Karpas-422 (cell line): ENCODE measurements around the gene GNG14. TPM values are rescaled to one million over a fixed set of nuclear protein-coding genes. Genes with fewer than 3 reads are reported as not detected.
"Not testable (repeated sequence)": the region's sequence is repeated elsewhere in the genome, so short reads cannot be mapped to it uniquely, and the experiment has no call there.

Source experiments
- DNase-seq: peaks from one replicate; pipeline ENCODE4 v3.0.0-alpha.2; 2015
- H2AFZ ChIP-seq: fragments of 200-600 bp; sonication (generic); 2 replicates; pipeline ENCODE4 v1.6.1; 2014; ENCODE audit warnings: antibody characterized with exemption, low read length, mixed read lengths
- H3K27ac ChIP-seq: fragments of 200-600 bp; sonication (generic); 2 replicates; pipeline ENCODE4 v1.5.1; 2014; ENCODE audit warnings: mild to moderate bottlenecking, low read length, moderate library complexity
- H3K27me3 ChIP-seq: fragments of 200-600 bp; sonication (generic); 2 replicates; pipeline ENCODE4 v1.6.1; 2014; ENCODE audit warnings: low read length, mixed read lengths
- H3K36me3 ChIP-seq: fragments of 200-600 bp; sonication (generic); 2 replicates; pipeline ENCODE4 v1.6.1; 2014; ENCODE audit warnings: low read length, mixed read lengths; ENCODE audit not compliant: insufficient read depth
- H3K4me1 ChIP-seq: fragments of 200-600 bp; sonication (generic); 2 replicates; pipeline ENCODE4 v1.6.1; 2014; ENCODE audit warnings: mild to moderate bottlenecking, low read length, mixed read lengths
- H3K4me2 ChIP-seq: fragments of 200-600 bp; sonication (generic); 2 replicates; pipeline ENCODE4 v1.6.1; 2014; ENCODE audit warnings: low read length, low read depth, mild to moderate bottlenecking; ENCODE audit not compliant: poor library complexity, severe bottlenecking
- H3K4me3 ChIP-seq: fragments of 200-600 bp; sonication (generic); 2 replicates; pipeline ENCODE4 v1.5.1; 2014; ENCODE audit warnings: mild to moderate bottlenecking, antibody characterized with exemption, low read length, mixed read lengths
- H3K79me2 ChIP-seq: fragments of 200-600 bp; sonication (generic); 2 replicates; pipeline ENCODE4 v1.6.1; 2014; ENCODE audit warnings: mild to moderate bottlenecking, low read length, mixed read lengths
- H3K9ac ChIP-seq: fragments of 200-600 bp; sonication (generic); 2 replicates; pipeline ENCODE4 v1.6.0; 2014; ENCODE audit warnings: low read length
- H3K9me2 ChIP-seq: fragments of 200-600 bp; sonication (generic), shearing (Covaris generic); replicated peaks from 2 replicates; pipeline ENCODE4 v1.6.0; 2014; ENCODE audit warnings: mild to moderate bottlenecking, low read length, moderate library complexity; ENCODE audit not compliant: insufficient read depth
- H3K9me3 ChIP-seq: fragments of 300-700, 200-600 bp; sonication (generic); 2 replicates; pipeline ENCODE4 v1.6.1; 2014; ENCODE audit warnings: low read length, mixed read lengths
- H4K20me1 ChIP-seq: fragments of 200-600 bp; sonication (generic); 2 replicates; pipeline ENCODE4 v1.6.1; 2014; ENCODE audit warnings: mild to moderate bottlenecking, antibody characterized with exemption, low read length, low read depth; ENCODE audit not compliant: insufficient read depth
- total RNA-seq: library from RNA; depleted of rRNA; stranded (reverse); fragments of >200 nt; shearing (Covaris generic); gene quantifications from 2 replicates; pipeline ENCODE4 v1.2.3, GENCODE V29; 2014; ENCODE audit warnings: low replicate concordance

The GNG14 gene
- total RNA-seq, 1 experiment from 2014 or later = not detected

- no peak overlapping the region for H3K27ac ChIP-seq
- DNase-seq = no peak
- no peaks in the 10 kb centered on the region for H3K9me3 ChIP-seq
- no peaks in the 10 kb centered on the region for H3K27me3 ChIP-seq
- peaks cover 26% of the 10 kb centered on the region for H3K36me3 ChIP-seq
- H3K4me2 ChIP-seq = peak overlapping the region; percentile 87
- H3K4me3 ChIP-seq = peak overlapping the region; percentile 98
- peak overlapping the region; percentile 98 for H3K9ac ChIP-seq
- H3K9me2 ChIP-seq = no peaks in the 10 kb centered on the region
- peaks cover 65% of the 10 kb centered on the region for H3K79me2 ChIP-seq
- peaks cover 25% of the 10 kb centered on the region for H3K4me1 ChIP-seq
- peaks cover 25% of the 10 kb centered on the region; the same call in 1 of the 2 replicates for H4K20me1 ChIP-seq
- H2AFZ ChIP-seq = no peak overlapping the region
Measured at GRCh38 chr19:12720296-12720695, 32.5 kb downstream of the GNG14 start.

GRCh38 chr19:12720851-12721655 is 33.3 kb downstream of the GNG14 start:
- peak; percentile 55 for DNase-seq

GRCh38 chr19:12721656-12722565 is 34.1 kb downstream of the GNG14 start:
- no peaks in the 10 kb centered on the region for H3K9me3 ChIP-seq
- H3K9me2 ChIP-seq = no peaks in the 10 kb centered on the region
- no peaks in the 10 kb centered on the region for H3K27me3 ChIP-seq
- H3K36me3 ChIP-seq = peaks cover 17% of the 10 kb centered on the region; the same call in 1 of the 2 replicates
- H3K79me2 ChIP-seq = peaks cover 59% of the 10 kb centered on the region
- no peak overlapping the region for H2AFZ ChIP-seq
- H3K4me3 ChIP-seq = peak overlapping the region; percentile 98
- H4K20me1 ChIP-seq = peaks cover 21% of the 10 kb centered on the region; the same call in 1 of the 2 replicates
- peak overlapping the region; percentile 98 for H3K9ac ChIP-seq
- DNase-seq = peak; percentile 85
- H3K4me2 ChIP-seq = peak overlapping the region; percentile 87
- H3K4me1 ChIP-seq = peaks cover 38% of the 10 kb centered on the region
- peak overlapping the region; percentile 82 for H3K27ac ChIP-seq

More at GRCh38 chr19:12720851-12721655, 33.3 kb downstream of the GNG14 start:
- Histone ChIP-seq H3K4me1 (peaks cover 29% of the 10 kb centered on the region), H3K79me2 (peaks cover 65% of the 10 kb centered on the region), H3K9me3 (no peaks in the 10 kb centered on the region), H3K4me3 (peak overlapping the region; percentile 98), H3K27ac (peak overlapping the region; percentile 82), H4K20me1 (peaks cover 25% of the 10 kb centered on the region; the same call in 1 of the 2 replicates), H3K9me2 (no peaks in the 10 kb centered on the region), H3K9ac (peak overlapping the region; percentile 98), H3K36me3 (peaks cover 21% of the 10 kb centered on the region), H3K27me3 (no peaks in the 10 kb centered on the region), H3K4me2 (peak overlapping the region; percentile 87), H2AFZ (no peak overlapping the region)

- Histone ChIP-seq H3K9me3 (no peaks in the 10 kb centered on the region), H3K4me3 (peak overlapping the region; percentile 98), H3K27ac (peak overlapping the region; percentile 82), H3K9me2 (no peaks in the 10 kb centered on the region), H3K9ac (peak overlapping the region; percentile 98), H3K27me3 (no peaks in the 10 kb centered on the region), H3K4me2 (peak overlapping the region; percentile 87), H3K4me1 (peaks cover 44% of the 10 kb centered on the region), H3K79me2 (peaks cover 53% of the 10 kb centered on the region), H4K20me1 (peaks cover 21% of the 10 kb centered on the region; the same call in 1 of the 2 replicates), H3K36me3 (peaks cover 16% of the 10 kb centered on the region; the same call in 1 of the 2 replicates), H2AFZ (0 out of 2 replicates have a peak overlapping the region, but pooled peaks have one; percentile 12)
- DNase-seq = peak; percentile 99
Measured at GRCh38 chr19:12722566-12723380, 35.0 kb downstream of the GNG14 start.

- Histone ChIP-seq H2AFZ (no peak overlapping the region), H3K9me3 (no peaks in the 10 kb centered on the region), H3K9me2 (no peaks in the 10 kb centered on the region), H3K4me1 (peaks cover 46% of the 10 kb centered on the region), H3K79me2 (peaks cover 52% of the 10 kb centered on the region), H4K20me1 (peaks cover 21% of the 10 kb centered on the region; the same call in 1 of the 2 replicates), H3K4me3 (peak overlapping the region; percentile 98), H3K36me3 (peaks cover 19% of the 10 kb centered on the region), H3K4me2 (peak overlapping the region; percentile 87), H3K27ac (peak overlapping the region; percentile 74), H3K27me3 (no peaks in the 10 kb centered on the region), H3K9ac (peak overlapping the region; percentile 82)
- peak; percentile 75 for DNase-seq
Measured at GRCh38 chr19:12723381-12723640, 35.5 kb downstream of the GNG14 start.

GRCh38 chr19:12723641-12724426 is 36.0 kb downstream of the GNG14 start, which contains the start of gene TNPO2:
Gene TNPO2 (minus strand): TSS chr19:12723932. CDS start chr19:12720977, 2,955 bp downstream.
- H3K79me2 ChIP-seq = peaks cover 46% of the 10 kb centered on the region
- peak within 1 kb of the TSS; percentile 45; the same call in 1 of the 2 replicates for H2AFZ ChIP-seq
- no peaks in the 10 kb centered on the region for H3K9me3 ChIP-seq
- peaks cover 19% of the 10 kb centered on the region; the same call in 1 of the 2 replicates for H4K20me1 ChIP-seq
- peak; percentile 92 for DNase-seq
- H3K4me3 ChIP-seq = peak within 1 kb of the TSS; percentile 98
- H3K36me3 ChIP-seq = peaks cover 19% of the 10 kb centered on the region
- H3K4me2 ChIP-seq = peak within 1 kb of the TSS; percentile 87
- H3K9me2 ChIP-seq = no peaks in the 10 kb centered on the region
- peak within 1 kb of the TSS; percentile 82 for H3K9ac ChIP-seq
- peak within 1 kb of the TSS; percentile 74 for H3K27ac ChIP-seq
- H3K27me3 ChIP-seq = no peaks in the 10 kb centered on the region
- H3K4me1 ChIP-seq = peaks cover 46% of the 10 kb centered on the region

- not testable (repeated sequence) for H3K9me2 ChIP-seq, H3K27me3 ChIP-seq, H3K9me3 ChIP-seq, H3K4me3 ChIP-seq, H3K9ac ChIP-seq, H2AFZ ChIP-seq, DNase-seq, H3K4me2 ChIP-seq
- Histone ChIP-seq H3K36me3 (peaks cover 23% of the 10 kb centered on the region), H3K27ac (peak overlapping the region; percentile 82; the same call in 1 of the 2 replicates), H4K20me1 (peaks cover 12% of the 10 kb centered on the region; the same call in 1 of the 2 replicates), H3K4me1 (peaks cover 52% of the 10 kb centered on the region), H3K79me2 (peaks cover 38% of the 10 kb centered on the region)
Measured at GRCh38 chr19:12725612-12726011, 37.8 kb downstream of the GNG14 start.
